ENCODE measurements around the gene ZNF546.

DNA sequence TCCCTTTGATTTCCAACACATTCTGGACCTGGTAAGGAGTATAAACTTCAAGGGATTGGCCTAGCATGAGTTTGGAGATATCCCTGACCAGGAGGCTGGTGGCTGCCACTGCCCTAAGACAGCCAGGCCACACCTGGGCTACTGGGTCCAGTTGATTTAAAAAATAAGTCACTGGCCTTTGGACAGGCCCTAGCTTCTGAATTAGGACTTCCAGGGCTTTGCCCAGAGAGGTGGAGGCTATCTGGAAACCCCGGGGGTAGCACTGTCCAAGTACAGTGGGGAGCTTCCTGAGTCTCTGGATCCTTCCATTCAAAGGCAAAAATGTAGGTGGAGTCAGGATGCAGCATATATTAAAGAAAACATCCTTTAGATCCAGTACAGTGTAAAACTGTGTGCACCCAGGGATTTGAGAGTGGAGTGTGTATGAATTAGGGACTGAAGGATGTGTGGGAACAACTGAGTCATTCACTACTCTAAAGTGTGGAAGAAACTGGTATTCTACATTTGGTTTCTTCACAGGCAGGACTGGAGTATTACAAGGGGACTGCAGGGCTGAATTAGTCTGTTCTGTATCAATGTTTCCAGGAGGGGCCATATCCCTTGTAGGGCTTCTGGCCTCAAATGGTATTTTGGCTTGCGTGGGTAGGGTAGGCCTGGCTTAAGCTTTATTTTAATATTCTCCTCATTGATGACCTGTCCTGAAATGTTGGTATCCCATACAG lies 47.7 kb upstream of the ZNF546 start:
- TF ChIP-seq, protein P1, sequence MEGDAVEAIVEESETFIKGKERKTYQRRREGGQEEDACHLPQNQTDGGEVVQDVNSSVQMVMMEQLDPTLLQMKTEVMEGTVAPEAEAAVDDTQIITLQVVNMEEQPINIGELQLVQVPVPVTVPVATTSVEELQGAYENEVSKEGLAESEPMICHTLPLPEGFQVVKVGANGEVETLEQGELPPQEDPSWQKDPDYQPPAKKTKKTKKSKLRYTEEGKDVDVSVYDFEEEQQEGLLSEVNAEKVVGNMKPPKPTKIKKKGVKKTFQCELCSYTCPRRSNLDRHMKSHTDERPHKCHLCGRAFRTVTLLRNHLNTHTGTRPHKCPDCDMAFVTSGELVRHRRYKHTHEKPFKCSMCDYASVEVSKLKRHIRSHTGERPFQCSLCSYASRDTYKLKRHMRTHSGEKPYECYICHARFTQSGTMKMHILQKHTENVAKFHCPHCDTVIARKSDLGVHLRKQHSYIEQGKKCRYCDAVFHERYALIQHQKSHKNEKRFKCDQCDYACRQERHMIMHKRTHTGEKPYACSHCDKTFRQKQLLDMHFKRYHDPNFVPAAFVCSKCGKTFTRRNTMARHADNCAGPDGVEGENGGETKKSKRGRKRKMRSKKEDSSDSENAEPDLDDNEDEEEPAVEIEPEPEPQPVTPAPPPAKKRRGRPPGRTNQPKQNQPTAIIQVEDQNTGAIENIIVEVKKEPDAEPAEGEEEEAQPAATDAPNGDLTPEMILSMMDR (conservative IDR thresholded peaks at IDR 0.05; ENCODE audit: low read length): no peak
- TF ChIP-seq EZH2phosphoT487 (IDR thresholded peaks at IDR 0.05; ENCODE audit: borderline replicate concordance, low read depth, low read length): no peak
